GM18870 (cell line): ENCODE data around the gene GALNT17.

Source experiments
- ATAC-seq: cut with Tn5 transposase; IDR thresholded peaks from one replicate; pipeline ENCODE4 v1.9.1; 2021; ENCODE audit warnings: moderate library complexity; ENCODE audit not compliant: unreplicated experiment

GALNT17 gene

GRCh38 chr7:71385330-71385729 lies 253.4 kb downstream of the GALNT17 start:
- no peak for ATAC-seq

GRCh38 chr7:71386152-71386785 lies 254.3 kb downstream of the GALNT17 start:
- no peak for ATAC-seq

- no peak for ATAC-seq
Measured at GRCh38 chr7:71388181-71388580, 256.2 kb downstream of the GALNT17 start.

GRCh38 chr7:71389976-71390375 lies 258.0 kb downstream of the GALNT17 start:
- ATAC-seq, result no peak

GRCh38 chr7:71393661-71394060 lies 261.7 kb downstream of the GALNT17 start:
- no peak for ATAC-seq

GRCh38 chr7:71402684-71403083 lies 270.7 kb downstream of the GALNT17 start:
- ATAC-seq, result no peak

- ATAC-seq, result no peak
Measured at GRCh38 chr7:71403202-71403946, 271.4 kb downstream of the GALNT17 start.

GRCh38 chr7:71404726-71405345 lies 272.9 kb downstream of the GALNT17 start:
- no peak for ATAC-seq

- no peak for ATAC-seq
Measured at GRCh38 chr7:71408271-71408670, 276.3 kb downstream of the GALNT17 start.

- ATAC-seq, result no peak
Measured at GRCh38 chr7:71409550-71410157, 277.7 kb downstream of the GALNT17 start.

- ATAC-seq, result no peak
Measured at GRCh38 chr7:71411475-71411874, 279.5 kb downstream of the GALNT17 start.

- ATAC-seq, result no peak
Measured at GRCh38 chr7:71414490-71414889, 282.5 kb downstream of the GALNT17 start.

- no peak for ATAC-seq
Measured at GRCh38 chr7:71419546-71420337, 287.8 kb downstream of the GALNT17 start.

GRCh38 chr7:71422104-71422503 lies 290.2 kb downstream of the GALNT17 start:
- no peak for ATAC-seq

- no peak for ATAC-seq
Measured at GRCh38 chr7:71424166-71425035, 292.5 kb downstream of the GALNT17 start.

GRCh38 chr7:71429083-71429482 lies 297.1 kb downstream of the GALNT17 start:
- ATAC-seq, result no peak

GRCh38 chr7:71430246-71430645 lies 298.3 kb downstream of the GALNT17 start:
- ATAC-seq, result no peak

GRCh38 chr7:71439321-71439720 lies 307.4 kb downstream of the GALNT17 start:
- ATAC-seq, result no peak

- no peak for ATAC-seq
Measured at GRCh38 chr7:71442492-71443190, 310.7 kb downstream of the GALNT17 start.
